ENCODE results near the gene UBE2L3. TPM values are rescaled to one million over a fixed set of nuclear protein-coding genes. Genes with fewer than 3 reads are reported as not detected.
"Not testable (repeated sequence)": the region's sequence is repeated elsewhere in the genome, so short reads cannot be mapped to it uniquely, and the experiment has no call there.

Gene UBE2L3
- total RNA-seq, 2 donors from 2014 or later: 56.8 to 78.7 TPM

DNA sequence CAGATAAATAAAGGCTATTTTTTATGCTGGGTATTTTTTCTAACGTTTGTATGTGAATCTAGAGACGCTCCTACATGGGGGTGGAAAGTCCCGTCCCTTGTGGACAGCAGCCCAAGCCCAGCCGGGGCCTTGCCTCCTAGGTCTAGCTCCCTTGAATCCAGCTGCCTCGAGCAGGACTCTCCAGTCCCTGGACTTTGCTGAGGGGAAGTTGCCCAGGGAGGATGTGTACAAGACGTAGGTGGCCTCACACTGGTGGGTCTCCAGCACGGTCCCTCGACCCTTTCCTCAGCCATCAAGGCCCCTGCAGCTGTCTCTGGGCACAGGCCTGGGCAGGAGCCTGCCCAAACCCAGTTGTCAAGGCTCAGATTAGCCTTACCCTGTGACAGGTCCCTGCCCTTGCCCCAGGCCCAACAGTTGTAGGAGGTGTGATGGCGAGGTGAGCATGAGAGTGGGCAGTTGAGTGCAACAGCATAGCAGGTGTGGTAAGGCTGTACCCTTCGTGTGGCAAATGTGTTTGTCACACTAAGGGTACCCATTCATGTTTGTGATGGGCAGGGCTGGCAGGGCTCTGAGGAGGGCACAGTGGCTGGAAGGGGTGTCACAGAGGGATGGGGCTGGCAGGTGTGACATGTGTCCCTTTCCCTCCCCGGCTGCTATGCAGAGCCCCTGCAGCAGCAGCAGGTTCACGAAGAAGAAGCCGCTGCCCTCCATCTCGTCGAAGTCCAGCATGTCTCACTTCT is 68.4 kb downstream of the UBE2L3 start:
- TF ChIP-seq, protein P1, sequence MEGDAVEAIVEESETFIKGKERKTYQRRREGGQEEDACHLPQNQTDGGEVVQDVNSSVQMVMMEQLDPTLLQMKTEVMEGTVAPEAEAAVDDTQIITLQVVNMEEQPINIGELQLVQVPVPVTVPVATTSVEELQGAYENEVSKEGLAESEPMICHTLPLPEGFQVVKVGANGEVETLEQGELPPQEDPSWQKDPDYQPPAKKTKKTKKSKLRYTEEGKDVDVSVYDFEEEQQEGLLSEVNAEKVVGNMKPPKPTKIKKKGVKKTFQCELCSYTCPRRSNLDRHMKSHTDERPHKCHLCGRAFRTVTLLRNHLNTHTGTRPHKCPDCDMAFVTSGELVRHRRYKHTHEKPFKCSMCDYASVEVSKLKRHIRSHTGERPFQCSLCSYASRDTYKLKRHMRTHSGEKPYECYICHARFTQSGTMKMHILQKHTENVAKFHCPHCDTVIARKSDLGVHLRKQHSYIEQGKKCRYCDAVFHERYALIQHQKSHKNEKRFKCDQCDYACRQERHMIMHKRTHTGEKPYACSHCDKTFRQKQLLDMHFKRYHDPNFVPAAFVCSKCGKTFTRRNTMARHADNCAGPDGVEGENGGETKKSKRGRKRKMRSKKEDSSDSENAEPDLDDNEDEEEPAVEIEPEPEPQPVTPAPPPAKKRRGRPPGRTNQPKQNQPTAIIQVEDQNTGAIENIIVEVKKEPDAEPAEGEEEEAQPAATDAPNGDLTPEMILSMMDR (IDR thresholded peaks at IDR 0.05): no peak
- DNase-seq: no peak
- no peaks in the 10 kb centered on the region for H3K4me1 ChIP-seq
- no peaks in the 10 kb centered on the region for H3K27me3 ChIP-seq
- intact Hi-C loops (cut with DNase I): no loop called here
- no peaks in the 10 kb centered on the region for H3K9me3 ChIP-seq
- H3K36me3 ChIP-seq: no peaks in the 10 kb centered on the region
- H3K27ac ChIP-seq: no peak overlapping the region
- no peak overlapping the region for H3K4me3 ChIP-seq
- no peak overlapping the region for H3K9ac ChIP-seq (ENCODE audit: low read depth in 2 of 2, low read length in 2 of 2)

DNA sequence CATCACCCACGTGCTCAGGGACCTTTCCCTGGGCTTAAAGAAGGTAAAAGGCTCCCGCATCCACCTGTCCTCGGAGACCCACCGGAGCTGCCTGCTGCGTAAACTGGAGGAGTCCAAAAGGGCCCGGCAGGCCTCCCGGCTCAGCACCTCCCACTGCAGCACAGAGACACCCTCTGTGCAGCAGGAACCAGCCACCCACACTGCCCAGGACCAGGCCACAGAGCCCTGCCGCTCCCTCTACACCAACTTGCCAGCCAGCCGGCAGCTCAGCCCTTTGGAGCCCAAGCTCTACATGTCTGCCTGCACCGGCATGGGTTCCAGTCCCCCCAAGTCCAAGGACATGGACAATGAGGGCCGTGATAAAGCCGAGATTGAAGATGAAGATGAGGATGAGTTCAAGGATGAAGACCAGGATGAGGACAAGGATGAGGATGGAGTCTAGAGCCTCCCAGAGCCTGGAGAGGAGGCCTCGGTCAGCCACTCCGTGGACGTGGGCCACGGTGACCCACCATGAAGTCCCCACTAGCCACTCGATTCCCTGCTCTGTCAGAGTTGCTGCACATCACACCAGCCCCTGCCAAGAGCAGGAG is 69.2 kb downstream of the UBE2L3 start:
- TF ChIP-seq, protein P1 (IDR thresholded peaks at IDR 0.05): no peak
- H3K9me3 ChIP-seq: no peaks in the 10 kb centered on the region
- DNase-seq: no peak
- no peak overlapping the region for H3K27ac ChIP-seq
- no peaks in the 10 kb centered on the region for H3K4me1 ChIP-seq
- H3K9ac ChIP-seq (ENCODE audit: low read depth in 2 of 2, low read length in 2 of 2): no peak overlapping the region
- H3K36me3 ChIP-seq: no peaks in the 10 kb centered on the region
- H3K4me3 ChIP-seq: no peak overlapping the region
- intact Hi-C loops (cut with DNase I): no loop called here
- no peaks in the 10 kb centered on the region for H3K27me3 ChIP-seq

DNA sequence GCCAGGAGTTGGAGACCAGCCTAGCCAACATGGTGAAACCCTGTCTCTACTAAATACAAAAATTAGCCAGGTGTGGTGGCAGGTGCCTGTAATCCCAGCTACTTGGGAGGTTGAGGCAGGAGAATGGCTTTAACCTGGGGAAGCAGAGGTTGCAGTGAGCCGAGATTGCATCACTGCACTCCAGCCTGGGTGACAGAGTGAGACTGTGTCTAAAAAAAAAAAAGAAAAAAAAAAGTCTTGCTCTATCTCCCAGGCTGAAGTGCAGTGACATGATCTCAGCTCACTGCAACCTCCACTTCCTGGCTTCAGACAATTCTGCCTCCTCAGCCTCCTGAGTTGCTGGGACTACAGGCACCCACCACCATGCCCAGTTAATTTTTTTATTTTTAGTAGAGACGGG is 69.9 kb downstream of the UBE2L3 start:
- H3K9me3 ChIP-seq; H3K27ac ChIP-seq; H3K4me3 ChIP-seq; DNase-seq; H3K27me3 ChIP-seq; H3K36me3 ChIP-seq; H3K9ac ChIP-seq (ENCODE audit: low read depth in 2 of 2, low read length in 2 of 2); intact Hi-C loops (cut with DNase I); H3K4me1 ChIP-seq: not testable (repeated sequence)

DNA sequence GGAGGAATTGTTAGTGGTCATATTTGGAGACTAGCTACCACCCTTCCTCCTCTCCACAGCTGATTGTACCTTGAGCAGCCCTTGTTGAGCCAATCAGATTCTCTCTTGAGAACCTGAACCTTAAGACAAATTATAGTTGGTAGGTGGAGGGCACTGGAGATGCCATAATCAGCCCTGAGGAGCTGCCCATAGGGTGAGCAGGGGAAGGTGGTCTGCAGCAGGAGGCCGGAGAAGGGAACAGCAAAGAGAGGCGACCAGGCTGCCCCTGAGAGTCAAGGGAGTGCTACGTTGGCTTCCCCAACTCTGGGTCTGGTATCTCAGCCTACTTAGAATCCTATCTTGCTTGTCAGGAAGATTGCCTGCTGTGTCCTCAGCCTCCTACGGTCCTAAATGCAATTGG is 71.8 kb downstream of the UBE2L3 start:
- H3K9ac ChIP-seq (ENCODE audit: low read depth in 2 of 2, low read length in 2 of 2): no peak overlapping the region
- intact Hi-C loops (cut with DNase I): no loop called here
- no peaks in the 10 kb centered on the region for H3K36me3 ChIP-seq
- no peak for DNase-seq
- TF ChIP-seq, protein P1 (IDR thresholded peaks at IDR 0.05): no peak
- H3K27ac ChIP-seq: no peak overlapping the region
- no peaks in the 10 kb centered on the region for H3K27me3 ChIP-seq
- H3K4me1 ChIP-seq: peaks cover 4% of the 10 kb centered on the region
- H3K9me3 ChIP-seq: no peaks in the 10 kb centered on the region
- no peak overlapping the region for H3K4me3 ChIP-seq

DNA sequence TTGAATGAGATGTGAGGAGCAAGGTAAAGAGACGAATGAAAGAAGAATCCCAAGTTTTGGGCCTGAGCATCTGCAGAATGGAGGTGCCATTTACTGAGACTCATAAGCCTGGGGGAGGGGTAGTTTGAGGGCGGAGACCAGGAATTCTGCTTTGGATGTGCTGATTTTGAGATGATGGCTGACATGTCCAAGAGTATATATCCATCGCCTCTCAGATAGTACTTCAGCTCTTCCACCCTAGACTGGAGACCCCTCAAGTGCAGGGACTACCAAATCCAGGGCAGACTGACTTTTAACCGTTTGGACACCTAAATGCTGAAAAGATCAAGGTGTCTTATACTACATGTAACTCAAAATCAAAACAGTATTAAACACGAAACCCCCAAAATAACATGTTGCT is 73.3 kb downstream of the UBE2L3 start:
- TF ChIP-seq, protein P1 (IDR thresholded peaks at IDR 0.05): no peak
- intact Hi-C loops (cut with DNase I): loop anchor here (2.0 kb wide), 1 partner anchor 70 kb away; no protein-coding TSS in a partner anchor
- H3K4me3 ChIP-seq: no peak overlapping the region
- no peaks in the 10 kb centered on the region for H3K27me3 ChIP-seq
- DNase-seq: no peak
- H3K36me3 ChIP-seq: no peaks in the 10 kb centered on the region
- peaks cover 4% of the 10 kb centered on the region for H3K4me1 ChIP-seq
- H3K9ac ChIP-seq (ENCODE audit: low read depth in 2 of 2, low read length in 2 of 2): no peak overlapping the region
- H3K27ac ChIP-seq: no peak overlapping the region
- H3K9me3 ChIP-seq: no peaks in the 10 kb centered on the region

DNA sequence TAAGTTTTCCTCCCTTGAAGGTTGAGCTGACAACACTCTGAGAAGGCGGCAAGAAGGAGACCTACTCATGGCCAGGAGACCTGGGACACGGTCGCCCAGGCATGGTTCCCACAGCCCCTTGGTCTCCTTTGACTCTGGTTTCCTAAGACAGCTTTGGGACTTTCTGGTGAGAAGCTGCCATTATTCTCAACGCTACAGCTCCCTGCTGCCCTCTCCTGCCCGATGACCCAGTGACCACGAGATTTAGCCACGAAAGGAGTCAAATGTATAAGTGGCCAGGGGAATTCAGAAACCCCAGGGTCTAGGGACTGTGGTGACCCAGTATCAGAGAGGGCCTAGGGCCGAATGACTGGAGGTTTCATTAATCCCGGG is 73.9 kb downstream of the UBE2L3 start:
- peak overlapping the region; percentile 80 for H3K4me3 ChIP-seq
- no peaks in the 10 kb centered on the region for H3K27me3 ChIP-seq
- DNase-seq: peak; percentile 68
- H3K4me1 ChIP-seq: peaks cover 4% of the 10 kb centered on the region
- TF ChIP-seq, protein P1 (IDR thresholded peaks at IDR 0.05): peak; percentile 41
- peak overlapping the region; percentile 32 to 70 for H3K9ac ChIP-seq (ENCODE audit: low read depth in 2 of 2, low read length in 2 of 2)
- H3K9me3 ChIP-seq: no peaks in the 10 kb centered on the region
- H3K36me3 ChIP-seq: no peaks in the 10 kb centered on the region
- intact Hi-C loops (cut with DNase I): loop anchor here (2.0 kb wide), 1 partner anchor 71 kb away; no protein-coding TSS in a partner anchor
- H3K27ac ChIP-seq: peak overlapping the region; percentile 25

Measured in colonic mucosa (tissue), 4 donors.